M059J (cell line): Measurements from ENCODE around the gene SIPA1L2. TPM values are rescaled to one million over a fixed set of nuclear protein-coding genes. Genes with fewer than 3 reads are reported as not detected.

ENCODE experiments used
- DNase-seq: peaks from one replicate; pipeline ENCODE4 v3.0.0-alpha.2; 2012; ENCODE audit warnings: low read depth
- total RNA-seq: library from RNA; depleted of rRNA; stranded (reverse); fragments of >200 nt; shearing (Covaris generic); gene quantifications from 2 replicates; pipeline ENCODE4 v1.2.3, GENCODE V29; 2014; rRNA removed

Gene SIPA1L2, protein sequence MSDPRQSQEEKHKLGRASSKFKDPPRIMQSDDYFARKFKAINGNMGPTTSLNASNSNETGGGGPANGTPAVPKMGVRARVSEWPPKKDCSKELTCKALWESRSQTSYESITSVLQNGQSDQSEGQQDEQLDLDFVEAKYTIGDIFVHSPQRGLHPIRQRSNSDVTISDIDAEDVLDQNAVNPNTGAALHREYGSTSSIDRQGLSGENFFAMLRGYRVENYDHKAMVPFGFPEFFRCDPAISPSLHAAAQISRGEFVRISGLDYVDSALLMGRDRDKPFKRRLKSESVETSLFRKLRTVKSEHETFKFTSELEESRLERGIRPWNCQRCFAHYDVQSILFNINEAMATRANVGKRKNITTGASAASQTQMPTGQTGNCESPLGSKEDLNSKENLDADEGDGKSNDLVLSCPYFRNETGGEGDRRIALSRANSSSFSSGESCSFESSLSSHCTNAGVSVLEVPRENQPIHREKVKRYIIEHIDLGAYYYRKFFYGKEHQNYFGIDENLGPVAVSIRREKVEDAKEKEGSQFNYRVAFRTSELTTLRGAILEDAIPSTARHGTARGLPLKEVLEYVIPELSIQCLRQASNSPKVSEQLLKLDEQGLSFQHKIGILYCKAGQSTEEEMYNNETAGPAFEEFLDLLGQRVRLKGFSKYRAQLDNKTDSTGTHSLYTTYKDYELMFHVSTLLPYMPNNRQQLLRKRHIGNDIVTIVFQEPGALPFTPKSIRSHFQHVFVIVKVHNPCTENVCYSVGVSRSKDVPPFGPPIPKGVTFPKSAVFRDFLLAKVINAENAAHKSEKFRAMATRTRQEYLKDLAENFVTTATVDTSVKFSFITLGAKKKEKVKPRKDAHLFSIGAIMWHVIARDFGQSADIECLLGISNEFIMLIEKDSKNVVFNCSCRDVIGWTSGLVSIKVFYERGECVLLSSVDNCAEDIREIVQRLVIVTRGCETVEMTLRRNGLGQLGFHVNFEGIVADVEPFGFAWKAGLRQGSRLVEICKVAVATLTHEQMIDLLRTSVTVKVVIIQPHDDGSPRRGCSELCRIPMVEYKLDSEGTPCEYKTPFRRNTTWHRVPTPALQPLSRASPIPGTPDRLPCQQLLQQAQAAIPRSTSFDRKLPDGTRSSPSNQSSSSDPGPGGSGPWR (N-terminal part only)
- total RNA-seq, result 25.5 and 45.0 TPM in 2 replicates

GRCh38 chr1:232630047-232630893 is at the start of gene SIPA1L2:
Gene SIPA1L2, minus strand, starts transcription at chr1:232630133. Its CDS starts 114,794 bp downstream, at chr1:232515339.
- DNase-seq, result peak; percentile 88

DNA sequence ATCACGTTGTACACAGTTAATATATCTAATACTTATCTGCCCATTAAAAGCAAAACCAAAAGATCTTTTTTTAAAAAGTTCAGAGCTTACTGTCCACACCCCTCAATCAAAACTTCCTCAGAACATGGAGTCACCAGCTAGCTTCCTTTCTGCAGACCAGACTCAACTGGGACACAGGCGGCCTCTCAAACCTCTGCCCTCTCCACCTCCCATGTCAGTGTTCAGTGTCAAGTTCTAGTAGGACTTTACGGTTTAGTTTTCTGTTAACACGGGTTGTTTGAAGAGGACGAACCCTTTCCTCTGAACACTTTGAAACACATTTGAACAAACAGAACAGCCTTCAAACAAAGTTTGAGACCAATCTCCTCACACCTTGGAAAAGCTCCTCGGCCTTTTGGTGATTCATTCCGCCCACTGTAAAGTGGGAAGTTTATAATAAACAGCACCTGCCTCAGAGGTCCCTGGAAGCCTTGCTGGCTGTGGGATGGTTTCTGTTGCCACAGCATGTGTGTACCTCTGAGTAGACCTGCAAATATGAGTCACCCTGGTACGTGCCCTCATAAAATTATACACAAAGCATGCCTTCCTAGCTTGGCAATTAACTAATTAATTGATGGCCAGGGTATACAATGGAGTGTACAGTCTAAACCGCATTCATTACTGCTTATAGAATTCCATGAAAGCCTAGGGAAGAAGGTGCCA is 48.4 kb upstream of the SIPA1L2 start:
- DNase-seq, result peak; percentile 94

DNA sequence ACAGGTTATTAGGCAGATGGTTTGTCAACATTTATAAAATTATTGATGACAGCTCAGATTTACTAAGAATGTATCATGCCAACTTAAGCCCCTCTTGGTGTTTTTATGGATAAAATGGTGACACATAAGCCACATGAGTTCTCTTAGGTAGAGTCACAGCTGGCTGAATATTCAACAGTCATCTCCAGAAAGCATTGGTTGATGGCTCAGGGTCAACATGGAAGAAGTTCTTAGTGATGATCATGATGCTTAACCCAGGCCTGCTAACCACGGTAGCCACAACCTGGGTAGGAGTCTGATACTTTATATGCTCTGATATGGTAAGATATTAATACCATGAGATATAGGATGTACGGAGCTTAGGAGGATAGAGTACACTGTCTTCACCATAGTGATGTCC is 46.4 kb upstream of the SIPA1L2 start:
- no peak for DNase-seq

- DNase-seq, result no peak
These were observed 46.0 kb upstream of the SIPA1L2 start for GRCh38 chr1:232675898-232676297.

GRCh38 chr1:232675260-232675659 is 45.3 kb upstream of the SIPA1L2 start:
- peak; percentile 44 for DNase-seq

DNA sequence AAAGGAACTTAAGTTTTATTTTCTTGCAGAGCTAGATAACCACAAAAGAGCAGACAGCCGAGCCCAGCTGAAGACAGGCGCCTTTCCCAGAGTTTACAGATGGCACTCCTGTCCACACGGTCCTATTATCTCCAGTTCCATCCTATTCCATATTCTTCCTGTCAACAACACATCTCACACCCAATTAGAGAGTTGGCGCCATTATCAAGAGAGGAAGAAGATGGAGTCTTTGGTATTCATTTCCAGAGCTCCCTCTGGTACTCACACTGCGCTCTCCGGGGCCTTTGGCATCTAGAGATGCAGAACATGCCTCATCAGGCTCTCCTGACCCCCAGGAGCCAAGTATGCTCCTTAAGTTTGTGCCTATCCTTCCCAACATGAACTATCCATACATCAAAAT is 43.3 kb upstream of the SIPA1L2 start:
- DNase-seq, result no peak

DNA sequence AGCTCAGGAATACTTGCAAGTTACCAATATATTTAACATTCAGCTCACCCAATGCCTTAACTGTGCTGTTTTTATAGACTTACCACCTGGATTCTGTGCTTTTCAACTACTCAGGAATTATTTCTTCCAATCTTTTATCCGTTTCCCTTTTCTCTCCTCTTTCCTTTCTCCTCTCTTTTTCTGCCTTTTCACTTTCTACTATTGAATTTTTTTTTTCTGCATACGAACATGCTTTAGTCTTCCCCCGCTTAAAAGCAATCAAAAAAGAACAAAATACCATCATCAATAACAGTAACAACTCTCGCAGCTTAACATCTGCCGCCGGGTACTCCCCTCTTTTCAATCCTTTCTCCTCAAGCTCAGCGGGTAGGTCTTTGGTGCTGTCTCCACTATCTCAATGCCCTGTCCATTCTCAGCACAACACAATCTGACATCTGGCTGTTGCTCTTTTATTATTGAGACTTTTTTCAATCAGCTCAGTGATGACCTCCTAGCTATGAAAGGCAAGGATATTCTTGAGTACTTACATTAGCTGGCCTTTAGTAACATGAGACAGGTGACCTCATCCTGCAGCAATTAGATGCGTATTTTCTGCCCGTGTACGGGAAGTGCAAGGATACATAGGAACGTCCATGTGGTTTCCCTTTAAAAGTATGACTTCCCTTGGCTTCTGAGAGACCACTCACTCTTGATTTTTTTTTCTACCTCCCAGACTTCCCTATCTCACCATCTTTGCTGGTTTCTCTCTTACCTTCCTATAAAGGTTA is 40.2 kb upstream of the SIPA1L2 start:
- peak; percentile 84 for DNase-seq

GRCh38 chr1:232667778-232668165 is 37.8 kb upstream of the SIPA1L2 start:
- peak; percentile 16 for DNase-seq

DNA sequence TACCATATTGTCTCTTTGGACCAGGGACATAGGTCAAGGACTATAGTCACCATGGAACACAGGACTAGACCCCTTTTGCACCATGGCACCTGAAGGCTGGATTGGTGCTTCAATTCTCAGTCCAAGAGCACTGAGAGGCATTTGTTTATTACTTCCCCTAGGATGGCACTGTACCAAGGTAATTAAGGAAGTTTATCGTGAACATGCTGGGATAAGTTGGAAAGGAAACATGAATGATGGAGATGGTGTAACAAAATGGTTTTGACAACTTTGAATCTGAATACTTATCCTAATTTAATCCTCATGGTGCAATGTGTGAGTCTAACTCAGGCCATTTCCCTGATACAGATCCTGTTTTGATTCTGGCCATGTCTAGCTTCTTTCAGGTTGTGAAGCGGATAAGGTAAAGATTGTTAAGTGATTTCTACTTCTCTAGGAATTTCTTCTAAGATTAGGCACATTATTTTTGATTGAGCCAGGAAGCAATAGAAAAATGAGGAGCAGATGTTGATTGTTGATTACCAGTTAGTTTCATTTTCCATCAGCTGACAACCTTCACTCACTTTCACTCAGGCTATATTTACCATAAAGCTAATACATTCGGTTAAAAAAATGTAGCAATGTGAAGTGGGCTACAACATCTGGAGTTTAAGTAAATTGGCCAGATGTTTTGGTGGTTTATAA is 37.3 kb upstream of the SIPA1L2 start:
- no peak for DNase-seq

GRCh38 chr1:232664844-232665777 is 35.2 kb upstream of the SIPA1L2 start:
- no peak for DNase-seq

DNA sequence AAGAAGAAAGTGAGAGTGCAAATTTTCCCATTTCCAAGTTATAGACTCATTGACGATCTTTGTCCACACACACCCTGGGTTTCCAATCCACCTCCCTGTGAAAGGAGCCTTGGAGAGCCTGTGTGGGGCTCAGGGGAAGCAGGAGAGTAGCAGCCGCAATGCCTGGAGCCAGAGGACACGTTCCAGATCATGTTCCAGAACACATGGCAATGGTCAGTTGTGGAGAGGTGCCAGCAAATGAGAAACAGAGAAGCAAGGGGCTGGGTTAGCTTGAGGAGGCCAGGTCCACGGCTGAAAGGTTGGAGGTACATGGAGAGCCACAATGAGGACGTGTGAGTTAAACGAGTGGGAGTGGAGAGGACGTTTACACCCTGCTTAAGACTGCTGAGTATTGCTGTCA is 33.0 kb upstream of the SIPA1L2 start:
- no peak for DNase-seq

DNA sequence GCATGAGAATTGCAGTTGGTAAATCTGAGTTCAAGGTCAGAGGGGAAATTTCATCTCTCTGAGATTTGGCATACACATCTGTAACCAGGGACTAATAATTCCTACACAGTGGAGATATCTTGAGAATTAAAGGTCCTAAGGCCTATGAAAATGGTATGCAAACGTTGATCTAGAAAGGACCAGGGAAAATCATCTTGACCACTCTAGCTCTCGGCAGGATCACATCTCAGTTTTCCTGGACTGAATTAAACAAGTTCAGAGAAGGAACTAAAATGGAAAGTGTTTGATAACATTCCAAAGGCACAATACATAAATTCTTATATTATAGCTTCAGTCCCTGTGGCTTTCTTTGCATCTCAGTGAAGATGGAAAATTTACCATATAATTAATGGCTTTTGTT is 28.5 kb upstream of the SIPA1L2 start:
- DNase-seq, result no peak

GRCh38 chr1:232657426-232658005 is 27.6 kb upstream of the SIPA1L2 start:
- DNase-seq, result no peak

GRCh38 chr1:232655746-232656085 is 25.8 kb upstream of the SIPA1L2 start:
- no peak for DNase-seq

- peak; percentile 91 for DNase-seq
These were observed 25.3 kb upstream of the SIPA1L2 start for GRCh38 chr1:232655028-232655745.

- no peak for DNase-seq
These were observed 23.9 kb upstream of the SIPA1L2 start for GRCh38 chr1:232653789-232654188.

DNA sequence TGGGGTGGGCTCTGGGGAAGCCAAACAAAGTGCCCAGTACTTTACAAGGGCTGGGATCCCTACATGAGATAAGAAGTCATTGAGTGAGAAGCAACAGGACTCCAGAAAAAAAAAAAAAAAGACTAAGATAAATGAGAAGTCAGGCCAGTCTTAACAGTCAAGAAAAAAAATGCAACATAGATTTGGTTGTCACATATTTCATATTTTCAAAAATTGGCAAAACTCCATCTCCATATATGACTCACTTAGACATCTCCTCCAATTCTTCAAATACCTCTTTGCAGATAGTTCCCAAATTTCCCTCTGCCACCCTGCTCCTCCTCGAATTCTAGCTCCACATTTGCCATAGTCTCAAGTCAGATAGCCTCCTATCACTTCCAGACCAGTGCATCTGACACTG is 20.9 kb upstream of the SIPA1L2 start:
- no peak for DNase-seq
